Mucosa of descending colon (tissue), 3 donors: Measurements from ENCODE around the gene SCYL1. TPM values are rescaled to one million over a fixed set of nuclear protein-coding genes. Genes with fewer than 3 reads are reported as not detected.

Experiments
- ATAC-seq: fragments of 200-7000 bp; cut with Tn5 transposase; one replicate; pipeline ENCODE4 v1.9.1; 2020; ENCODE audit warnings: mild to moderate bottlenecking, moderate library complexity
- DNase-seq, 3 donors: peaks; one replicate each; pipeline ENCODE4 v3.0.0-alpha.2; 2020
- H3K36me3 ChIP-seq: fragments of 200-600 bp; one replicate; pipeline ENCODE4 v1.8.0; 2021; ENCODE audit warnings: low read depth, mild to moderate bottlenecking
- H3K4me1 ChIP-seq: fragments of 200-600 bp; one replicate; pipeline ENCODE4 v1.8.0; 2021; ENCODE audit warnings: low read depth, mild to moderate bottlenecking
- H3K4me3 ChIP-seq: fragments of 200-600 bp; one replicate; pipeline ENCODE4 v1.8.0; 2021; ENCODE audit warnings: mild to moderate bottlenecking
- H3K9me3 ChIP-seq: fragments of 200-600 bp; one replicate; pipeline ENCODE4 v1.8.0; 2021; ENCODE audit warnings: mild to moderate bottlenecking
- intact Hi-C, 2 donors: fragments of 100-400 bp; cut with DNase I in 1 of 2; cut with micrococcal nuclease in 1 of 2; formaldehyde crosslinking; loops; one replicate each; pipeline versions ENCODE4 v1.11.0 to v1.11.1; 2022; cut with DNase I, micrococcal nuclease
- total RNA-seq, 3 donors: library from RNA; stranded (reverse); fragmentation: NEBNext Ultra II Directional in 2 of 3; extraction: Animal tissue kit (Norgen Biotek cat#: 25700) in 2 of 3; gene quantifications; one replicate each; pipeline versions ENCODE4 v1.2.1 to v1.2.4, GENCODE V29; 2021 to 2023
- TF ChIP-seq, protein P1 (sequence below): fragments of 200-600 bp; IDR thresholded peaks from one replicate; pipeline ENCODE4 v1.8.0; 2022; ENCODE audit warnings: antibody characterized with exemption, mild to moderate bottlenecking
- donor health status: DM: no; HTN: no; CAD: no; lungs with moderate emphysema.
- donor health status: DM: no; HTN: no; CAD: no.
- donor health status: DM: no; HTN: yes; CAD: no.

SCYL1 gene
- total RNA-seq, 3 donors from 2014 or later: 60.1 to 77.4 (median 60.3) TPM

DNA sequence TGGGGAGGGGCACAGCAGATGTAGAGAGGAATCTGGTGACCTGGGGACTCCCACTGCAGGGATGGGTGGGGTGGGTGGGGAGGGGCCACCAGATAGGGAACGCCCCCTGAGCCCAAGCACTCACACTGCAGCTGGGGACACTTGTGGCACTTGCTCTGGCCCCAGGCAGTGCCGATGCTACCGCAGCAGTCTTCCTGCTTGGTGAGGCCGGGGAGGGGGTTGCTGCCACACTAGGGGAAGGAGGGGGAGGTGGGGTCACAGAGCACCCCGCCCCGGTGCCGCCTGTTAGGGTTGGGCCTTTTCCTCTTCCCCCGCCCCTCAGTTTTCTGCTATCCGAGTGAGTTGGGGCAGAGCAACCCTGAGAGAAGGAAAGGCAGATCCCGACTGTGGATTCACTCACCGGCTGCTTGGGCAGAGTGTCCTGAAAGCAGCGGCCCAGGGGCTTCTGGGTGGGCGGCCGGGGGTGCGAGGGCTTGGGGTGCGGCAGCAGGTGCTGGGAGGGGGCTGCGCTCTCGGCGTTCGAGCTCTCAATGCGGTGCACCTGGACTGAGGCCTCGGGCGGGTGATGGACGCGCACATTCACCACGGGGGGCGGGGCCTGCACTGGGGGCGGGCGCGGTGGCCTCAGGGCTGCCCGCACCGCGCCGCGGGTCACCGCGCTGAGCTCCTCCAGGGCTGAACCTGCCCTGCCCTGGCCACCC lies 28.6 kb downstream of the SCYL1 start:
- TF ChIP-seq, protein P1, sequence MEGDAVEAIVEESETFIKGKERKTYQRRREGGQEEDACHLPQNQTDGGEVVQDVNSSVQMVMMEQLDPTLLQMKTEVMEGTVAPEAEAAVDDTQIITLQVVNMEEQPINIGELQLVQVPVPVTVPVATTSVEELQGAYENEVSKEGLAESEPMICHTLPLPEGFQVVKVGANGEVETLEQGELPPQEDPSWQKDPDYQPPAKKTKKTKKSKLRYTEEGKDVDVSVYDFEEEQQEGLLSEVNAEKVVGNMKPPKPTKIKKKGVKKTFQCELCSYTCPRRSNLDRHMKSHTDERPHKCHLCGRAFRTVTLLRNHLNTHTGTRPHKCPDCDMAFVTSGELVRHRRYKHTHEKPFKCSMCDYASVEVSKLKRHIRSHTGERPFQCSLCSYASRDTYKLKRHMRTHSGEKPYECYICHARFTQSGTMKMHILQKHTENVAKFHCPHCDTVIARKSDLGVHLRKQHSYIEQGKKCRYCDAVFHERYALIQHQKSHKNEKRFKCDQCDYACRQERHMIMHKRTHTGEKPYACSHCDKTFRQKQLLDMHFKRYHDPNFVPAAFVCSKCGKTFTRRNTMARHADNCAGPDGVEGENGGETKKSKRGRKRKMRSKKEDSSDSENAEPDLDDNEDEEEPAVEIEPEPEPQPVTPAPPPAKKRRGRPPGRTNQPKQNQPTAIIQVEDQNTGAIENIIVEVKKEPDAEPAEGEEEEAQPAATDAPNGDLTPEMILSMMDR: no peak
- Histone ChIP-seq H3K9me3 (no peaks in the 10 kb centered on the region), H3K36me3 (no peaks in the 10 kb centered on the region), H3K4me3 (no peak overlapping the region), H3K4me1 (peaks cover 20% of the 10 kb centered on the region)
- intact Hi-C loops: no loop called here
- DNase-seq (peak; percentile 52 to 79 (median 64)), ATAC-seq (peak; percentile 1)

DNA sequence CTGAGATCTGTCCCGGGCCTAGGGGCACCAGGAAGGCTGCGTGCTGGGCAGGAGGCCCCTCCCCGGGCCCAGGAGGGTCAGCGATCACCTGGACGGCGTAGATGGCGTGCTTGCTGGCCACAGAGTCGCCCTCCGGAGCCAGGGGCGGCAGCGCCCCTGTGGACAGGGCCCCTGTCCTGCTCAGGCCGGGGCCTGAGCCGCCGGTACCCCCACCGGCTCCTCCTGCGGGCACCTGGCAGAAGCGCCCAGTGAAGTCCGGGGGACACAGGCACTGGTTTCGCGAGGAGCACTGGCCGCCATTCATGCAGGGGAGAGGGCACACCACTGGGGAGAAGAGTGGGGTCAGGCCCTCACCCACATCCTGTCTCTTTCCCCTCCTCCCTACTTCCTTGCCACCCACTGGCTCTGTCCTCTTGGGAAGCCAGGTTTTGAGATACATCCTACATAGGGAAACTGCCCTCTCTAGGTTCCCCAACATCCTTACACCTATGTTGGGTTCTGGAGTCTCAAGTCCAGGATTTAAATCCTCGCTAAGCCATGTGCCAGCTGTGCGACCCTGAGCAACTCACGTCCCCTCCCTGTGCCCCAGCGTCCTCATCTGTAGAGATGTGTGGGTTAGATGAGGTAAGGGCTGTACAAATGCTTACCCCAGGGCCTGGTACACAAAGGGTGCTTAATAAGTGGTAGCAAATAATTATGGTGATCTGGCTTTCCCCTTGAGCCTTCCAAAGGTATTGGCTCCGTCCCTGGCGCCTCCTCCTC lies 29.4 kb downstream of the SCYL1 start:
- intact Hi-C loops: no loop called here
- ATAC-seq (no peak), DNase-seq (no peak)
- peaks cover 27% of the 10 kb centered on the region for H3K4me1 ChIP-seq
- H3K36me3 ChIP-seq: no peaks in the 10 kb centered on the region
- H3K9me3 ChIP-seq: no peaks in the 10 kb centered on the region
- H3K4me3 ChIP-seq: no peak overlapping the region
- TF ChIP-seq, protein P1: no peak

DNA sequence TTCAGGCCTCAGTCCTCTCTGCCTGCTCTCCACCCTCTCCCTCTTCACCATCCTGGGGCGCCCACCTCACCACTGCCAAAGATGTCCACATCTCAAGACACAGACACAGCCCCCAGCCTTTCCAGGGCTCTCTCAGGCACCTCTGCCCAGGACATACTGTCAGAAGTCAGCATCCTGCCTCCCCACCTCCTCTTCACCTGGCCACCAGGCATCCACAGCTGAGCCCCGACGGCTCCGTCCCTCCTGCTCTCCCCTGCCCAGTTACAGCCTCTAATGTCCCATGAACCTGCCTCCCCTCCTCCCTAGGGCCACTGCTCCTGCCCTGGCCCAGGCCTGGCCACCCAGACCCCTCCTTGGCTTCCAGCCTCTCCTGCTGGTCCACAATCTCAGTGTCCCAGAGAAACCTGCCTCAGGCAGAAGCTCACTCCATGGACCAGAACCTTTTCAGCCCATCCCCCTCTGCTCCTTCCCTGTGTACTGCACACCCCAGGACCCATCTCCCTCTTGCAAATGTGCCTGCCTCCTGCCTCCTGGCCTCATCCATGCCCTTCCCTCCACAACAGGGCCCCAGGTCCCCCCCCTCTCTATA lies 30.1 kb downstream of the SCYL1 start:
- H3K9me3 ChIP-seq: no peaks in the 10 kb centered on the region
- DNase-seq (no peak), ATAC-seq (no peak)
- peaks cover 34% of the 10 kb centered on the region for H3K4me1 ChIP-seq
- H3K36me3 ChIP-seq: no peaks in the 10 kb centered on the region
- intact Hi-C loops: no loop called here
- H3K4me3 ChIP-seq: no peak overlapping the region
- TF ChIP-seq, protein P1: no peak

DNA sequence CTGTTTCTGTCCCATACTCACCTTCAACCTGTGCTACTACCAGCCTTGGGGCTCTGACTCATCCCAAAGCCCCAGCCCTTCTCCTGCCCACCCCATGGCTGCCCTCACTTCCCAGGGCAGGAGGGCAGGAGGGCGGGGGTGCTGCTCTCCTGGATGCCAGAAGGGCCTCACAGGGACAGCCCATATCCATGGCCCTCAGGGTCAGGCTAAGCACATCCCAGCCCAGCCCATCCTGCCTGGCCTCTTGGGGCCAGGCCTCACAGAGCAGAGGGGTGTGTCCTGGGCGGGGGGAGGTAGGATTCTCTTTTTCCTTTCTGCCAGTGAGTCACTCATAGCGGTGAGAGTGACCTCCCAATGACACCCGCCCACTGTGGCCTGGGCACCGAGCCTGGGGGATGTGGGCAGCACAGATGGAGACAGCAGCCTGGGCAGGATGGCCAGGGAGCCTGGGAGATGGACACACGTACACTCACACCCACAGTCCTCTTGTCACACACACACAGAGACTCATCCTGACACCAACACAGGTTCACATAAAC lies 30.9 kb downstream of the SCYL1 start:
- H3K4me1 ChIP-seq: peaks cover 39% of the 10 kb centered on the region
- intact Hi-C loops: no loop called here
- H3K9me3 ChIP-seq: no peaks in the 10 kb centered on the region
- ATAC-seq (no peak), DNase-seq (peak in 1 of 3 donors; percentile 44)
- TF ChIP-seq, protein P1: no peak
- H3K4me3 ChIP-seq: no peak overlapping the region
- H3K36me3 ChIP-seq: no peaks in the 10 kb centered on the region

DNA sequence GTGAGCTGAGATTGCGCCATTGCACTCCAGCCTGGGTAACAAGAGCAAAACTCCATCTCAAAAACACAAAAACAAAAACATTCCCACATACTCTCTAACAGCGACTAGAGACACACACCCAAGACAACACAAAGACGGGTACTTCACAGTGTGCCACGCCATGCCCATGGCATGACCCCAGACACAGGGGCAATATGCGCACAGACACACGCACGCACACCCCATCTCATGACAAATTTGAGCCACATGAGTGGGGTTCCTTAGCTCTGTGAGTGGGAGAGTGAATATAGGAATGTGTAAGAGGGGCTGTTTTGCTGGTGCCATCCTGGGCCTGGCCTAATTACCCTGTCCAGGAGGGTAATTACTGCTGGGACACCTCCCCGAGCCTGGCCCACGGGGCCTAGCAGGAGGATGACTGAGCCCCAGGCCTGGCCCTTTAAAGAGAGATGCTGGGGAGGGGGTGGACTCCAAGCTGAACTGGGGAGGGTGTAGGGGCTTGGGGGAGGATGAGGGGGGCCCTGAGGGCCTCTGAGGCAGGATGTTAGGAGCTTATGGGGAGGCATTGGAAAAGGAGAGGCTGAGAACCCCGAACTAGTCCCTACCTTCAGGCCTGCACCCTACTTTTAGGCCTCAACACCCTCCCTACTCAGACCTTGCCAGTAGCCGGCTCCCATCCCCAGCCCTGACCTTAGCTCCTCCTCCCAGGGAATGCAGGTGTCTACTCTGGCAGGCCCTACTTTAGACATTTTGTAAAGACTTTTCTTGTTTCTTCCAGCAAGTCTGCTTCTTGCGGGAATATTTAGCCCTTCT lies 31.8 kb downstream of the SCYL1 start:
- DNase-seq (no peak), ATAC-seq (no peak)
- Histone ChIP-seq H3K4me3 (no peak overlapping the region), H3K9me3 (no peaks in the 10 kb centered on the region), H3K4me1 (peaks cover 32% of the 10 kb centered on the region), H3K36me3 (no peaks in the 10 kb centered on the region)
- TF ChIP-seq, protein P1: no peak
- intact Hi-C loops: no loop called here
